Measurements from ENCODE around the gene NMS.

GRCh38 chr2:100426384-100426720, 43.9 kb upstream of the NMS start:
- TF ChIP-seq EZH2phosphoT487 (IDR thresholded peaks at IDR 0.05; ENCODE audit: borderline replicate concordance, low read depth, low read length) (no peak), CTCF (conservative IDR thresholded peaks at IDR 0.05; ENCODE audit: low read length) (no peak)
